Measurements from ENCODE around the gene PABPN1.

Gene PABPN1

DNA sequence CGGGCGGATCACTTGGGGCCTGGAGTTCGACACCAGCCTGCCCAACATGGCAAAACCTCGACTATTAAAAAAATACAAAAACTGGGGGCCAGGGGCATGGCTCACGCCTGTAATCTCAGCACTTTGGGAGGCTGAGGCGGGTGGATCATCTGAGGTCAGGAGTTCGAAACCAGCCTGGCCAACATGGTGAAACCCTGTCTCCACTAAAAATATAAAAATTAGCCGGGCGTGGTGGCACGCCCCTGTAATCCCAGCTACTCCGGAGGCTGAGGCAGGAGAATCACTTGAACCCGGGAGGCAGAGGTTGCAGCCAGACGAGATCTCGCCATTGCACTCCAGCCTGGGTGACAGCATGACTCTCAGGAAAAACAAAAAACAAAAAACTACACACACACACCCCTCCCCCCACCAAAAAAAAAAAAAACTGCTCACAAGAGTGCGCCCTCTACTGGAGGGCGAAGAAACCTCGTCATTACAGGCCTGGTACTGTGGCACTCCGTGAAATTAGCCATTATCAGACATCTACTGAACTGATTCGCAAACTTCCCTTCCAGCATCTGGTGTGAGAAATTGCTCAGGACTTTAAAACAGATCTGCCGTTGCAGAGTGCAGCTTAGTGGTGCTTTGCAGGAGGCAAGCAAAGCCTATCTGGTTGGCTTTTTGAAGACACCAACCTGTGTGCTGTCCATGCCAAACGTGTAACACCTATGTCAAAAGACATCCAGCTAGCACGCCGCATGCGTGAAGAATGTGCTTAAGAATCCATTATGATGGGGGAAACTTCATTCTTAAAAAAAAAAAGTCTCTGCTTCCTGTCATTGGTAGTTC is 26.3 kb upstream of the PABPN1 start:
- H3K27me3 ChIP-seq (ENCODE audit: control insufficient read depth, insufficient read depth, low read length): peaks cover 46% of the 10 kb centered on the region
- no CpG with 5 or more reads among the region's 24 CpGs for WGBS (ENCODE audit: insufficient coverage, insufficient read length)
- no peaks in the 10 kb centered on the region for H3K4me1 ChIP-seq (ENCODE audit: control insufficient read depth, insufficient read depth, low read length)
- no peak for DNase-seq (ENCODE audit: low read depth, low spot score)
- no peak overlapping the region for H3K4me3 ChIP-seq (ENCODE audit: low read length)
- H3K36me3 ChIP-seq (ENCODE audit: control insufficient read depth, insufficient read depth, low read length): no peaks in the 10 kb centered on the region
- H3K9me3 ChIP-seq (ENCODE audit: control insufficient read depth, insufficient read depth, low read length): no peaks in the 10 kb centered on the region
- no peak overlapping the region for H3K27ac ChIP-seq (ENCODE audit: low read length)

DNA sequence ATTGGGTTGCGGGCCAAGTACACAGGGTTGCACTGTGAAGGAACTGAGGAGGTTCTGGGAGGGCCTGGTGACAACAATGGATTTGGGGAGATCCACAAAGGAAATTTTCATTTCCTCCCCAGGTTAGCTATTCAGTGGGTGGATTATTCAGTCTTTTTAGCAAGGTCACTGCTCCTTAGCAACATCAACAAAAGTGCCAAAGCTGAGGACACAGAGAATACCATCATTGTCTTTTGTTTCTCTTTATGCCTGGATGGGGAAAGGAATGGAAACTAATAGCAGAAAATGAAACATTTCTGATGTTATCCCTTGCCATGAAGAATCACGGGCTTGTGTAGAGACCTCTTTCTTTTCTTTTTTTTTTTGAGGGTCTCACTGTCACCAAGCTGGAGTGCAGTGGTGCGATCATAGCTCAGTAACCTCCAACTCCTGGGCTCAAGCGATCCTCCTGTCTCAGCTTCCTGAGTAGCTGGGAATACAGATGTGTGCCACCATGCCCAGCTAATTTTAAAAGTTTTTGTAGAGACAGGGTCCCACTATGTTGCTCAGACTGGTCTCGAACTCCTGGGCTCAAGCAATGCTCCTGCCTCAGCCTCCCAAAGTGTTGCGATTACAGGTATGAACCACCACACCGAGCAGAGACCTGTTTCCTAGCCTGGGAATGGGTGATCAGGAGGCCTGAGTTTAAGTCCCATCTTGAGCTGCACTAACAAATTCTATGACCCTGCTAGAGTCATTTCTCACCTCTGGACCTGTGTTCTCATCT is 25.1 kb upstream of the PABPN1 start:
- no peak for DNase-seq (ENCODE audit: low read depth, low spot score)
- H3K27ac ChIP-seq (ENCODE audit: low read length): no peak overlapping the region
- H3K27me3 ChIP-seq (ENCODE audit: control insufficient read depth, insufficient read depth, low read length): peaks cover 45% of the 10 kb centered on the region
- H3K4me3 ChIP-seq (ENCODE audit: low read length): no peak overlapping the region
- no peaks in the 10 kb centered on the region for H3K4me1 ChIP-seq (ENCODE audit: control insufficient read depth, insufficient read depth, low read length)
- H3K36me3 ChIP-seq (ENCODE audit: control insufficient read depth, insufficient read depth, low read length): no peaks in the 10 kb centered on the region
- WGBS (ENCODE audit: insufficient coverage, insufficient read length): no CpG with 5 or more reads among the region's 7 CpGs
- H3K9me3 ChIP-seq (ENCODE audit: control insufficient read depth, insufficient read depth, low read length): no peaks in the 10 kb centered on the region

DNA sequence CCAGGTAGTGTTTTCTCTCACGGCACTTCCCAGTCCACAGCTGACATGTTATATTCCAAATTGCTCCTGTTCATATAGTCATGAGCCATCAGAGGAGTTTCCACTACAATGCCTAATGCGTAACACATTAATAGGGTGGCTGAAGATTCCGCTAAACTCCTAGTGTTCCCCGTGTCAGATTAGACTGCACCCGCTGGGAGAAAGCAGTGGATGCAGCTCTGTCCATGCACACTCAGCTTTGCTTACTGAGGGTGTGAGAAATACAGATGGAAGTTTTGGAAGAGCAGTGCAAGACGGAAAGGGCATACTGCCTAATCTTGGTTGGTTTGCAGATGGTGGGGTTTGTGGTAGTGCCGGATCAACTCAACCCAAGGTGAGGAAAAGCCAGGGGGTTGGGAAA is 24.2 kb upstream of the PABPN1 start:
- no peak for DNase-seq (ENCODE audit: low read depth, low spot score)
- no peaks in the 10 kb centered on the region for H3K4me1 ChIP-seq (ENCODE audit: control insufficient read depth, insufficient read depth, low read length)
- no CpG with 5 or more reads among the region's 7 CpGs for WGBS (ENCODE audit: insufficient coverage, insufficient read length)
- H3K27me3 ChIP-seq (ENCODE audit: control insufficient read depth, insufficient read depth, low read length): peaks cover 38% of the 10 kb centered on the region
- H3K9me3 ChIP-seq (ENCODE audit: control insufficient read depth, insufficient read depth, low read length): no peaks in the 10 kb centered on the region
- H3K4me3 ChIP-seq (ENCODE audit: low read length): no peak overlapping the region
- no peaks in the 10 kb centered on the region for H3K36me3 ChIP-seq (ENCODE audit: control insufficient read depth, insufficient read depth, low read length)
- H3K27ac ChIP-seq (ENCODE audit: low read length): no peak overlapping the region

DNA sequence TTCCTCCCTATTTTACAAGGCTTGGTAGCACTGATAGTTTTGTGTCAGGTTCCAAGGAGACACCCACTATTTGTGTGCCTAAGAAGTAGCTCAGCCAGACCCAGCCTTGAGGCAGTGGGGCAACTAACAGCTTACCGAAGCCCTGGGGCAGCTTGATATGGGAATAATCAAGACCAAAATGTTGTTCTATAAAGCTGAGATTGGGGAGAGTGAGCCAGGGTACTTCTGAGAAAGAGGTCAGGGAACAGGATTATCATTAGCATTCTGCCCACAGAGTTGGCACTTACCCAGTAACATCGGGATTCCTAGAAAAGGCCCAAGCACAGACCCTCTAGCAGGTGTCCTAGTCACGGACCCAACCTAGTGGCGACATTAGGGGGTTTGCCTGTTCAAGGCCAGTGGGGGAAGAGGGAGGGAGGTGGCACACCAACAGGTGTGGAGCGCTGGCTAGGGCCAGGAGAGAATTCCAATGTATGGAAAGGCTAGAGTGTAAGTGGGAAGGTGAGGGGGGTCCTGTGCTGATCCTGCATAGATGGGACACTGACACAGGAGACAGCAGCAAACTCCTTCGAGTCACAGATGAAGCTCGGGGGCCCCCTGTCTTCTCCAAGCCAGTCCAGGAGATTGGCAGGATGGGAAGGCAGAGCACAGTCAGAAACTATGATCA is 23.5 kb upstream of the PABPN1 start:
- Histone ChIP-seq H3K9me3 (ENCODE audit: control insufficient read depth, insufficient read depth, low read length) (no peaks in the 10 kb centered on the region), H3K4me3 (ENCODE audit: low read length) (no peak overlapping the region), H3K36me3 (ENCODE audit: control insufficient read depth, insufficient read depth, low read length) (no peaks in the 10 kb centered on the region), H3K27ac (ENCODE audit: low read length) (no peak overlapping the region), H3K4me1 (ENCODE audit: control insufficient read depth, insufficient read depth, low read length) (no peaks in the 10 kb centered on the region), H3K27me3 (ENCODE audit: control insufficient read depth, insufficient read depth, low read length) (peaks cover 33% of the 10 kb centered on the region)
- no peak for DNase-seq (ENCODE audit: low read depth, low spot score)
- no CpG with 5 or more reads among the region's 7 CpGs for WGBS (ENCODE audit: insufficient coverage, insufficient read length)

DNA sequence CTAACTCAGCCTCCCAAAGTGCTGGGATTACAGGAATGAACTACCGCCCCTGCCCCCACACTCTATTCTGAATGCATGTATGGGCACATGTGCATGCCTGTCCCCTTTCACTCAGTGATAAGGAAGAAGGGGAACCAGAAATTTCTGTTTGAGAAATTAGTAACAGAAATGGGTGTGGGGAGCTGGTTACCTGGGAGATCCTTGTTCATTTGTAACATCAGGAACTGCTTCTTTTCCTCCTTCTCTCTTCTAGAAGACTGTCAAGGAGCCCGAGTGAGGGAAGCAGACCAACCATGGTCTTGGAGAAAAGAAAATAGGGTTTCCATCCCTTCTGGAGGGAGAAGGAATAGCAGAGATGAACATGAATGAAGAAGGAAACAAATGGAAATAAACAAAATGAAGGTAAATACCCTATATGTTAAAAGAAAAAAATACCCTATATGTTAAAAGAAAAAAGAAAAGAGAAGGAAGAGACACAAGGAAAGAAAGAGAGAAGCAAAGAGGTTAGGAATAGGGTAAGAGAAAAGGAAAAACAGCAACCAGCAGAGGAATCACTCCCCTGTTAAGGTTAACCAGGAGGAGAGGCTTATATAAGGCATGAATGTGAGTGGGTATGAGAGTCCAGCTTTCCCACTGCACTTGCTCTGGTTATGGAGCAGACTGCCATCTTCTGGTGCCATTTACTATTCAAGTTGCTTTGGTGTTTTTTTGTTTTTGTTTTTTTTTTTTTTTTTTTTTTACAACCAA is 21.9 kb upstream of the PABPN1 start:
- Histone ChIP-seq H3K36me3 (ENCODE audit: control insufficient read depth, insufficient read depth, low read length) (no peaks in the 10 kb centered on the region), H3K9me3 (ENCODE audit: control insufficient read depth, insufficient read depth, low read length) (no peaks in the 10 kb centered on the region), H3K4me1 (ENCODE audit: control insufficient read depth, insufficient read depth, low read length) (no peaks in the 10 kb centered on the region), H3K27me3 (ENCODE audit: control insufficient read depth, insufficient read depth, low read length) (peaks cover 27% of the 10 kb centered on the region), H3K27ac (ENCODE audit: low read length) (no peak overlapping the region), H3K4me3 (ENCODE audit: low read length) (no peak overlapping the region)
- WGBS (ENCODE audit: insufficient coverage, insufficient read length): no CpG with 5 or more reads among the region's 2 CpGs
- DNase-seq (ENCODE audit: low read depth, low spot score): no peak

DNA sequence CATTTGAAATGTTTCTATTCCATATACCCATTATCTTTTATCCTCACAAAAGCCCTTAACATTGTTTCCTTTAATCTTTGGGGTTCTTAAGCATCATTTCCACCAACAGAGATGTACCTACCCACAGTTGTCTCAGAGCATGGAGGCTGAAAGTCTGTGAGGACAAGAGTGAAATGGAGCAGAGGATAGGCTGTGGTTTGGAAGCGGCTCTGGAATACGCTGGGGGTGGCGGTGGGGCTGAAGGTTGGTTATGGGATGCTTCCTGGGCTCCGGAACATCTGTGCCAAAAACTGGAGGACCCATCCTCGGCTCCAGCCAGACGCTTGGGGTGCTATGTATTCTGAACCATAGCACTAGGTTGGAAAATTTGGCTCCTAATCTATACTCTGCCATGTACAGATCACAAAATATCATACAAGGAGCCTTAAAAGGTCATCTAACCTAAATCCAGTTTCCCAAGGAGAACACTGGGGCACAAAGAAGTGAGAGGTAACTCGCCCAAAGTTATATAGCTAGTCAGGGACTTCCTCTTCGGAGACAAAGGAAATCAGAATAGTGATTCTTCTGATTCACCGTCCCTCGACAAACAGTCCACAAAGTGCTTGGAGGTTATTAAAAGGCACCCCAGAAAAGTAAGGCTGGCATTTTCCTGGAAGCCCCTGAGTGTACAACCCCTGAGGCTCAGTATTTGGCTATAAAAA is 21.1 kb upstream of the PABPN1 start:
- Histone ChIP-seq H3K36me3 (ENCODE audit: control insufficient read depth, insufficient read depth, low read length) (no peaks in the 10 kb centered on the region), H3K9me3 (ENCODE audit: control insufficient read depth, insufficient read depth, low read length) (no peaks in the 10 kb centered on the region), H3K27ac (ENCODE audit: low read length) (no peak overlapping the region), H3K27me3 (ENCODE audit: control insufficient read depth, insufficient read depth, low read length) (peaks cover 26% of the 10 kb centered on the region), H3K4me1 (ENCODE audit: control insufficient read depth, insufficient read depth, low read length) (no peaks in the 10 kb centered on the region), H3K4me3 (ENCODE audit: low read length) (no peak overlapping the region)
- WGBS (ENCODE audit: insufficient coverage, insufficient read length): no CpG with 5 or more reads among the region's 10 CpGs
- DNase-seq (ENCODE audit: low read depth, low spot score): no peak

DNA sequence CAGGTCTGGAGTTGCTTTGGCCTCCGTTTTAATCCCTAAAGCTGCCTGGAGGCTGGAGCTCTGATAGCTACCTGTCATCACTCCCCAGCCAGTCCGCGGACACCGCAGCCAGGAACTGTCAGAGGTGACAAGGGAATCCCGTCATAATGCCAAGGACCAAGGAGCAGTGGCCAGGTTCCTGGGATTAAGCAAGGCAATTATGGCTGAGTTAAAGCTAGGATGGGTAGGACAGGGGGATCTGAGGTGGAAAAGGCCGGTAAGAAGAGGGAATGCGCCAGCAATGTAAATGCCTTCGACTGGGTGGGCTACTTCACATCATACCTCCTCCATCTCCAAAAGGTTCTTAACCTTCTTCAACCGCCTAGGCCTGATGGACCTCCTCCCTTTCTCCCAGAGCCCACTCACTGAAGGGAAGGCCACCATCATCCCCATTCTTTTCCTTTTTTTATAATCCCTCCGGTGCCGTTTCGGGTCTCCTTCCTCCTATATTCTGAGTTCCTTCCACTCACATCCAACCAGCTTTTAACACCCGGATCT is 20.5 kb upstream of the PABPN1 start:
- Histone ChIP-seq H3K4me1 (ENCODE audit: control insufficient read depth, insufficient read depth, low read length) (no peaks in the 10 kb centered on the region), H3K27ac (ENCODE audit: low read length) (no peak overlapping the region), H3K9me3 (ENCODE audit: control insufficient read depth, insufficient read depth, low read length) (no peaks in the 10 kb centered on the region), H3K36me3 (ENCODE audit: control insufficient read depth, insufficient read depth, low read length) (no peaks in the 10 kb centered on the region), H3K4me3 (ENCODE audit: low read length) (peak overlapping the region; percentile 42; the same call in 1 of the 2 replicates), H3K27me3 (ENCODE audit: control insufficient read depth, insufficient read depth, low read length) (peaks cover 22% of the 10 kb centered on the region; the same call in 1 of the 2 replicates)
- WGBS (ENCODE audit: insufficient coverage, insufficient read length): no CpG with 5 or more reads among the region's 13 CpGs
- DNase-seq (ENCODE audit: low read depth, low spot score): no peak

DNA sequence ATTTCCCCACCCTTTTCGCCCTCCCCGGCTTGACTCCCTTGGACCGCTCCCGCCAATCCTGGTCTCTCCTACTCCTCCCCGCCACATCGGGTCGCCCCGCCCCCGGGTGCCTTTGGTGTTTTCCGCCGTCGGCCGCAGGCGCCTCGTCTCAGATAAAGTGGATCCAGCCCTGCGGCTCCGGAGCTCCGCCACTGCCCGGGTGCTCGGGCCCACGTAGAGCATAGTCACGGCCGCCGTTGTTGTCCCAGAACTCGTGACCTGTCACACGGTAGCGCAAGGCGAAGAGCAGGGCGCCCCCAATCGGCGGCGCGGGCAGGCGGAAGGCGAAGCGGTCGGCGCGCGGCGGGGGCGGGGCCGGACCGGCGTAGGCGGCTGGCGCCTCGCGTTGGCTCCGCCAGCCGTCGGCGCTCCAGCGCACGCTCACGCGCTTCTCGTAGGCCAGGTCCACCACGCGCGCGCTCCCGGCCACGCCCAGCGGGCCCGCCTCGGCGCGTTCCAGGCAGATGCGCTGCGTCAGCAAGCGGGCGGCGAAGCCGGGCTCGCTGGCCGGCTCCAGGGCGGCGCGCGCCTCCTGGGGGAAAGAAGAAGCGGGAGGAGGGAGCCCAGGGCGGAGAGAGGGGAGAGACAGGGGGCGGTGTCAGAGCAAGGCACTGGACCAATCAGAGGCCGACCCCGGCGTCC is 19.8 kb upstream of the PABPN1 start:
- Histone ChIP-seq H3K27ac (ENCODE audit: low read length) (no peak overlapping the region), H3K27me3 (ENCODE audit: control insufficient read depth, insufficient read depth, low read length) (peaks cover 16% of the 10 kb centered on the region; the same call in 1 of the 2 replicates), H3K9me3 (ENCODE audit: control insufficient read depth, insufficient read depth, low read length) (no peaks in the 10 kb centered on the region), H3K4me3 (ENCODE audit: low read length) (peak overlapping the region; percentile 66; the same call in 1 of the 2 replicates), H3K4me1 (ENCODE audit: control insufficient read depth, insufficient read depth, low read length) (no peaks in the 10 kb centered on the region), H3K36me3 (ENCODE audit: control insufficient read depth, insufficient read depth, low read length) (no peaks in the 10 kb centered on the region)
- peak; percentile 91 for DNase-seq (ENCODE audit: low read depth, low spot score)
- no CpG with 5 or more reads among the region's 87 CpGs for WGBS (ENCODE audit: insufficient coverage, insufficient read length)

DNA sequence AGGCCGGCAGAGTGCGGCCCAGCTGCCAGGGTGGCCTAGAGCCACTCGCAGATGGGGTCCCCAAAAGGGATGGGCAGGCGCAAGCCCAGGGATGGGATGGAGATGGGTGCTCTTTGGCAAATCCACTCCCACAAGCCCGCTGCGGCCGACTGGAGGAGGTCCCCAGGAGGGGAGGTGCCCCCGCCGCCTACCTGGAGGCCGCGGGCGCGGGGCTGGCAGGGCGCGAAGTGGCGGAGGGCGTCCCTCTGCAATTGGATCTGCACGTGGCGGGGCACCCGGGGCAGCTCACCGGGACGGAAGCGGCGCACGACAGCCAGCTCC is 19.3 kb upstream of the PABPN1 start:
- DNase-seq (ENCODE audit: low read depth, low spot score): no peak
- Histone ChIP-seq H3K9me3 (ENCODE audit: control insufficient read depth, insufficient read depth, low read length) (no peaks in the 10 kb centered on the region), H3K36me3 (ENCODE audit: control insufficient read depth, insufficient read depth, low read length) (no peaks in the 10 kb centered on the region), H3K27me3 (ENCODE audit: control insufficient read depth, insufficient read depth, low read length) (peaks cover 11% of the 10 kb centered on the region; the same call in 1 of the 2 replicates), H3K4me3 (ENCODE audit: low read length) (peak overlapping the region; percentile 66; the same call in 1 of the 2 replicates), H3K27ac (ENCODE audit: low read length) (no peak overlapping the region), H3K4me1 (ENCODE audit: control insufficient read depth, insufficient read depth, low read length) (no peaks in the 10 kb centered on the region)
- no CpG with 5 or more reads among the region's 25 CpGs for WGBS (ENCODE audit: insufficient coverage, insufficient read length)
